ENCODE data around the gene TXNRD1.

DNA sequence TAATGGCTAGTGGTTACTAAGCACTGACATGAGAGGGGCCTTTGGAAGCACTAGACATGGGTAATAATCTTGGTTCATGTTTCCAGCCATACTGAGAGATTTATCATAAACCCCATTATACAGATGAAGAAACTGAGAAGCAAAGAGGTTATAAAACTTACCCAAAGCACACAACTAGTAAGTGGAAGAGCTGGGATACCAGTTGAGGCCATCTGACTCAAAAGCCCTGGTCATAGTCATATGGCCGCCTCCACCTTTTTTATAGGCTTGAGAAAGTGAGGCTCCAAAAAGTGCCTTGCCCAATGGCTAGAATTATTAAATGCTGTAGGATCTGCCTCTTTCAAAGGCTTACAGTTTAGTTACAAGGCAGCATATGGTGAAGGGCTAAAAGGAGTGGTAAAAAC is 944 bp downstream of the TXNRD1 start:
- TF ChIP-seq, protein P1, sequence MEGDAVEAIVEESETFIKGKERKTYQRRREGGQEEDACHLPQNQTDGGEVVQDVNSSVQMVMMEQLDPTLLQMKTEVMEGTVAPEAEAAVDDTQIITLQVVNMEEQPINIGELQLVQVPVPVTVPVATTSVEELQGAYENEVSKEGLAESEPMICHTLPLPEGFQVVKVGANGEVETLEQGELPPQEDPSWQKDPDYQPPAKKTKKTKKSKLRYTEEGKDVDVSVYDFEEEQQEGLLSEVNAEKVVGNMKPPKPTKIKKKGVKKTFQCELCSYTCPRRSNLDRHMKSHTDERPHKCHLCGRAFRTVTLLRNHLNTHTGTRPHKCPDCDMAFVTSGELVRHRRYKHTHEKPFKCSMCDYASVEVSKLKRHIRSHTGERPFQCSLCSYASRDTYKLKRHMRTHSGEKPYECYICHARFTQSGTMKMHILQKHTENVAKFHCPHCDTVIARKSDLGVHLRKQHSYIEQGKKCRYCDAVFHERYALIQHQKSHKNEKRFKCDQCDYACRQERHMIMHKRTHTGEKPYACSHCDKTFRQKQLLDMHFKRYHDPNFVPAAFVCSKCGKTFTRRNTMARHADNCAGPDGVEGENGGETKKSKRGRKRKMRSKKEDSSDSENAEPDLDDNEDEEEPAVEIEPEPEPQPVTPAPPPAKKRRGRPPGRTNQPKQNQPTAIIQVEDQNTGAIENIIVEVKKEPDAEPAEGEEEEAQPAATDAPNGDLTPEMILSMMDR (IDR thresholded peaks at IDR 0.05) = no peak
- TF ChIP-seq POLR2A (IDR thresholded peaks at IDR 0.05) = no peak
